ENCODE measurements around the gene ZNF638. TPM values are rescaled to one million over a fixed set of nuclear protein-coding genes. Genes with fewer than 3 reads are reported as not detected.

Gene ZNF638
- total and polyA plus RNA-seq, 8 donors, result 92.1 to 280 (median 221) TPM

GRCh38 chr2:71348302-71348701, 16.7 kb downstream of the ZNF638 start:
- Histone ChIP-seq H3K27ac (no peak overlapping the region), H3K27me3 (no peaks in the 10 kb centered on the region), H3K9me3 (no peaks in the 10 kb centered on the region), H3K4me1 (no peaks in the 10 kb centered on the region), H3K4me3 (no peak overlapping the region), H3K36me3 (peaks cover 0 to 33% of the 10 kb centered on the region in 2 donors)
- ATAC-seq (peak; percentile 76), DNase-seq (peak in 2 of 4 donors; percentile 40 to 58)
- intact Hi-C loops (cut with DNase I), result no loop called here
- TF ChIP-seq, protein P1, sequence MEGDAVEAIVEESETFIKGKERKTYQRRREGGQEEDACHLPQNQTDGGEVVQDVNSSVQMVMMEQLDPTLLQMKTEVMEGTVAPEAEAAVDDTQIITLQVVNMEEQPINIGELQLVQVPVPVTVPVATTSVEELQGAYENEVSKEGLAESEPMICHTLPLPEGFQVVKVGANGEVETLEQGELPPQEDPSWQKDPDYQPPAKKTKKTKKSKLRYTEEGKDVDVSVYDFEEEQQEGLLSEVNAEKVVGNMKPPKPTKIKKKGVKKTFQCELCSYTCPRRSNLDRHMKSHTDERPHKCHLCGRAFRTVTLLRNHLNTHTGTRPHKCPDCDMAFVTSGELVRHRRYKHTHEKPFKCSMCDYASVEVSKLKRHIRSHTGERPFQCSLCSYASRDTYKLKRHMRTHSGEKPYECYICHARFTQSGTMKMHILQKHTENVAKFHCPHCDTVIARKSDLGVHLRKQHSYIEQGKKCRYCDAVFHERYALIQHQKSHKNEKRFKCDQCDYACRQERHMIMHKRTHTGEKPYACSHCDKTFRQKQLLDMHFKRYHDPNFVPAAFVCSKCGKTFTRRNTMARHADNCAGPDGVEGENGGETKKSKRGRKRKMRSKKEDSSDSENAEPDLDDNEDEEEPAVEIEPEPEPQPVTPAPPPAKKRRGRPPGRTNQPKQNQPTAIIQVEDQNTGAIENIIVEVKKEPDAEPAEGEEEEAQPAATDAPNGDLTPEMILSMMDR (IDR thresholded peaks at IDR 0.05), result no peak

DNA sequence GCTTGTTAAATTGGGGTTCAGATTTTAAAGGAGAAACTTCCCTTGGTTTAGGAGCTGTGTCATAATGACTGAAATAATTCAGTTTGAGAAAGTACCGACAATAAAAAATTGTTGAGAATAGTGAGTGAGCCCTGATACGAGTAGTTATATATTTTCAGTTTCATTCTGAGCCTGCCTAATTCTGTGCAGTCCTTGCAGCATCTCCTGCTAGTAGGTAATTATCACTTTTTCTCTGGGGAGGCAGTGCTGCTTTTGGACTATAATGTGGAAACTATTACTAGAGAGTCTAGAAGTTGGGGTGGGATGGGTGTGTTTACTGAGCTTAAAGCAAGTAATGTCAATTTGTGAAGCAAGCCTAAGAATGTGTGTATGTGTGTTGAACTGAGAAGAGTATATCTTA, 21.7 kb downstream of the ZNF638 start:
- Histone ChIP-seq H3K27me3 (no peaks in the 10 kb centered on the region), H3K9me3 (no peaks in the 10 kb centered on the region), H3K27ac (no peak overlapping the region), H3K36me3 (peaks cover 0 to 58% of the 10 kb centered on the region in 2 donors), H3K4me3 (no peak overlapping the region), H3K4me1 (no peaks in the 10 kb centered on the region)
- intact Hi-C loops (cut with DNase I), result no loop called here
- ATAC-seq (no peak), DNase-seq (no peak)
- TF ChIP-seq, protein P1 (IDR thresholded peaks at IDR 0.05), result no peak

DNA sequence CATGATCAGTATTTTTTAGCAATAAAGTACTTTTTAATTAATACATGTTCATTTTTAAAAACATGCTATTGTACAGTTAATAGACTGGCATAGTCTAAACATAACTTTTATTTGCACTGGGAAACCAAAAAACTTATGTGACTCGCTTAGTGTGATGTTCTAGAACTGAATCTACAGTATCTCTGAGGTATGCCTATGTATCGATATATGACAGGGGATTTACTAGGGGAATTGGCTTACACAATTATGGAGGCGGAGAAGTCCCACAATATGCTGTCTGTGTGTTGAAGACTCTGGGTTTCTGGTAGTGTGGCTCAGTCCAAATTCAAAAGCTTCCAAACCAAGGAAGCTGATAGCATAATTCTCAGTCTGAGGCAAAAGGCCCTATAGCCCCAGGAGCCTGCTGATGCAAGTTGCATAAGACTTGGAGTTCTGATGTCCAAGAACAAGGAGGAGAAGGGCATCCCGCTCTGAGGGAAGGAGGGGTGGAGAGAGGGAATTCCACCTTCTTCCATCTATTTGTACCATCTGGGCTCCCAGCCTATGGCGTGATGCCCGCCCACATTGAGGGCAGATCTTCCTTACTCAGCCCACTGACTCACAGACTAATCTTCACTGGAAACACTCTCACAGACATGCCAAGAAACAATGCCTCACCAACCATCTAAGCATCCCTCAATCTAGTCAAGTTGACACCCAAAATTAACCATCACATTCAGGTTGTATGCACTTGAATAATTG, 27.5 kb downstream of the ZNF638 start:
- Histone ChIP-seq H3K36me3 (peaks cover 0 to 80% of the 10 kb centered on the region in 2 donors), H3K4me1 (no peaks in the 10 kb centered on the region), H3K27ac (no peak overlapping the region), H3K4me3 (no peak overlapping the region), H3K27me3 (no peaks in the 10 kb centered on the region), H3K9me3 (no peaks in the 10 kb centered on the region)
- ATAC-seq, result peak; percentile 14
- TF ChIP-seq, protein P1 (IDR thresholded peaks at IDR 0.05), result no peak
- intact Hi-C loops (cut with DNase I), result no loop called here
- DNase-seq, result no peak

DNA sequence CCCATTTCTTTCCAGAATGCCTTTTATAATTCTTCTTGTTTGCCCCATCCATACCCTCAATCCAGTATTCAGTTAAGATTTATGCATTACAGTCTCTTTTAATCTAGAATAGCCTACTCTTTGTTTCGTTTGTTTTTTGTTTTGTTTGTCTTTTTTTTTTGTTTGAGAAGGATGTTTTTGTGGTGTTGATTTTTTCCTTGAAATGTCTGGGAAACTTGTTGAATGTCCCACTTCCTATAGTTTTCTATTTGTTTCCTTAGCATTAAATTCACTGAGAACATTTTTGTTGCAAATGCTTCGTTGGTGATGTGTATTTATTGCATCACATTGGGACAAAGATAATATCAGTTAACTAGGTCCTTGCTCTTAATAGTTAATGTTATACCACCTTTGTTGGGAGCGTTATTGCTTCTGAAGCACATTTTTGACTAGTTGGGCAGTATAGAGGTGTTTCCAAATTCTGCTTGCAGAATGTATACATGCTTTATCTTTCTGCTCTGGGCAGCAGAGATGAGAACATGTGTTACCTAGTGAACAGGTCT, 28.9 kb downstream of the ZNF638 start:
- peaks cover 0 to 94% of the 10 kb centered on the region in 2 donors for H3K36me3 ChIP-seq
- TF ChIP-seq, protein P1 (IDR thresholded peaks at IDR 0.05), result no peak
- H3K4me1 ChIP-seq, result no peaks in the 10 kb centered on the region
- DNase-seq (no peak), ATAC-seq (no peak)
- H3K27ac ChIP-seq, result no peak overlapping the region
- no peak overlapping the region for H3K4me3 ChIP-seq
- no peaks in the 10 kb centered on the region for H3K9me3 ChIP-seq
- intact Hi-C loops (cut with DNase I), result no loop called here
- H3K27me3 ChIP-seq, result no peaks in the 10 kb centered on the region

DNA sequence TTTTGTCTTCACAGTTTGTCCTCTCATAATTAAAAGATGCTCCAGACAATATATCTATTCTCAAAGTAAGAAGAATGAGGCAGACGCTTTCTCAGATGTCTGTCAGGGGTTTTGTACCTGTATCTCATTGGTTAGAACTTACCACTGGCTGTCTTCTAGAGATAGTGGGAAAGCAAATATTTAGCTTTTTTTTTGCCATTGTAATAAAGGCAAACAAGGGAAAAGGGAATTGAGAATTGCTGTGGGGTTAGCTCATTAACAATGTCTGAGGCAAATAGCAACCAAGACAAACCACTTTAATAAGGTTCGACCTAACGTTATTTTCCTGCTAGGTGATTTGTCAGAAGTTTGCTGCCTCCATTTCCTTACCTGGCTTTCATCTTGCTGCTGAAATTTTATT, 30.0 kb downstream of the ZNF638 start:
- Histone ChIP-seq H3K27me3 (no peaks in the 10 kb centered on the region), H3K4me1 (no peaks in the 10 kb centered on the region), H3K36me3 (peaks cover 0 to 95% of the 10 kb centered on the region in 2 donors), H3K4me3 (no peak overlapping the region), H3K27ac (no peak overlapping the region), H3K9me3 (no peaks in the 10 kb centered on the region)
- intact Hi-C loops (cut with DNase I), result no loop called here
- TF ChIP-seq, protein P1 (IDR thresholded peaks at IDR 0.05), result no peak
- ATAC-seq, result no peak
- no peak for DNase-seq

Measured in left lung (tissue), 10 donors.